Measurements from ENCODE around the gene CX3CL1. TPM values are rescaled to one million over a fixed set of nuclear protein-coding genes. Genes with fewer than 3 reads are reported as not detected.
"Not testable (repeated sequence)": the region's sequence is repeated elsewhere in the genome, so short reads cannot be mapped to it uniquely, and the experiment has no call there.

The CX3CL1 gene
- total RNA-seq, 3 donors from 2014 or later: 0.05 TPM; not detected in 1

GRCh38 chr16:57367116-57367752, 5.1 kb upstream of the CX3CL1 start:
- ATAC-seq (no peak), DNase-seq (no peak)
- Mint-ChIP-seq H3K9me3 (no peaks in the 10 kb centered on the region), H3K4me3 (no peak overlapping the region), H3K36me3 (ENCODE audit: insufficient read depth) (no peaks in the 10 kb centered on the region), H3K4me1 (ENCODE audit: low read depth) (peaks cover 2% of the 10 kb centered on the region), H3K27me3 (ENCODE audit: low read depth) (peaks cover 19% of the 10 kb centered on the region)

- no peak for ATAC-seq
- H3K36me3 Mint-ChIP-seq (ENCODE audit: insufficient read depth): no peaks in the 10 kb centered on the region
- H3K4me3 Mint-ChIP-seq: no peak overlapping the region
- H3K9me3 Mint-ChIP-seq: no peaks in the 10 kb centered on the region
- peaks cover 2% of the 10 kb centered on the region for H3K4me1 Mint-ChIP-seq (ENCODE audit: low read depth)
- peaks cover 16% of the 10 kb centered on the region for H3K27me3 Mint-ChIP-seq (ENCODE audit: low read depth)
- DNase-seq: no peak
Measured at GRCh38 chr16:57371494-57372371, 557 bp upstream of the CX3CL1 start.

- Mint-ChIP-seq H3K9me3 (no peaks in the 10 kb centered on the region), H3K4me1 (ENCODE audit: low read depth) (peaks cover 10% of the 10 kb centered on the region), H3K27me3 (ENCODE audit: low read depth) (peaks cover 12% of the 10 kb centered on the region), H3K4me3 (no peak overlapping the region), H3K36me3 (ENCODE audit: insufficient read depth) (no peaks in the 10 kb centered on the region)
- DNase-seq (no peak), ATAC-seq (no peak)
Measured at GRCh38 chr16:57373117-57373947, 1.0 kb downstream of the CX3CL1 start.

GRCh38 chr16:57374067-57374534, 1.8 kb downstream of the CX3CL1 start:
- Mint-ChIP-seq H3K4me1 (ENCODE audit: low read depth) (peaks cover 10% of the 10 kb centered on the region), H3K9me3 (no peaks in the 10 kb centered on the region), H3K36me3 (ENCODE audit: insufficient read depth) (no peaks in the 10 kb centered on the region), H3K27me3 (ENCODE audit: low read depth) (peaks cover 10% of the 10 kb centered on the region), H3K4me3 (no peak overlapping the region)
- DNase-seq (no peak), ATAC-seq (no peak)

- H3K36me3 Mint-ChIP-seq (ENCODE audit: insufficient read depth); H3K4me1 Mint-ChIP-seq (ENCODE audit: low read depth); H3K4me3 Mint-ChIP-seq; DNase-seq; H3K27me3 Mint-ChIP-seq (ENCODE audit: low read depth); ATAC-seq; H3K9me3 Mint-ChIP-seq: not testable (repeated sequence)
Measured at GRCh38 chr16:57374925-57375465, 2.7 kb downstream of the CX3CL1 start.

GRCh38 chr16:57376313-57376818, 4.1 kb downstream of the CX3CL1 start:
- DNase-seq (no peak), ATAC-seq (no peak)
- no peaks in the 10 kb centered on the region for H3K9me3 Mint-ChIP-seq
- peaks cover 11% of the 10 kb centered on the region for H3K4me1 Mint-ChIP-seq (ENCODE audit: low read depth)
- H3K27me3 Mint-ChIP-seq (ENCODE audit: low read depth): peaks cover 7% of the 10 kb centered on the region
- H3K4me3 Mint-ChIP-seq: no peak overlapping the region
- no peaks in the 10 kb centered on the region for H3K36me3 Mint-ChIP-seq (ENCODE audit: insufficient read depth)

GRCh38 chr16:57377080-57377841, 5.0 kb downstream of the CX3CL1 start:
- Mint-ChIP-seq H3K36me3 (ENCODE audit: insufficient read depth) (no peaks in the 10 kb centered on the region), H3K27me3 (ENCODE audit: low read depth) (peaks cover 7% of the 10 kb centered on the region), H3K4me1 (ENCODE audit: low read depth) (peaks cover 14% of the 10 kb centered on the region), H3K4me3 (no peak overlapping the region), H3K9me3 (no peaks in the 10 kb centered on the region)
- no peak for DNase-seq
- ATAC-seq: peak; percentile 82 to 83

- ATAC-seq (no peak), DNase-seq (no peak)
- no peak overlapping the region for H3K4me3 Mint-ChIP-seq
- no peaks in the 10 kb centered on the region for H3K27me3 Mint-ChIP-seq (ENCODE audit: low read depth)
- peaks cover 14% of the 10 kb centered on the region for H3K4me1 Mint-ChIP-seq (ENCODE audit: low read depth)
- H3K9me3 Mint-ChIP-seq: no peaks in the 10 kb centered on the region
- no peaks in the 10 kb centered on the region for H3K36me3 Mint-ChIP-seq (ENCODE audit: insufficient read depth)
Measured at GRCh38 chr16:57379579-57379978, 7.3 kb downstream of the CX3CL1 start.

GRCh38 chr16:57380671-57381462, 8.6 kb downstream of the CX3CL1 start:
- no peak for DNase-seq

GRCh38 chr16:57381791-57382534, 9.7 kb downstream of the CX3CL1 start:
- no peaks in the 10 kb centered on the region for H3K36me3 Mint-ChIP-seq (ENCODE audit: insufficient read depth)
- H3K27me3 Mint-ChIP-seq (ENCODE audit: low read depth): no peaks in the 10 kb centered on the region
- H3K9me3 Mint-ChIP-seq: no peaks in the 10 kb centered on the region
- no peak for DNase-seq
- no peak for ATAC-seq
- H3K4me1 Mint-ChIP-seq (ENCODE audit: low read depth): peaks cover 14% of the 10 kb centered on the region
- H3K4me3 Mint-ChIP-seq: no peak overlapping the region

More at GRCh38 chr16:57380671-57381462, 8.6 kb downstream of the CX3CL1 start:
- no peak for ATAC-seq
- H3K4me3 Mint-ChIP-seq: no peak overlapping the region
- H3K4me1 Mint-ChIP-seq (ENCODE audit: low read depth): peaks cover 14% of the 10 kb centered on the region
- no peaks in the 10 kb centered on the region for H3K9me3 Mint-ChIP-seq
- H3K27me3 Mint-ChIP-seq (ENCODE audit: low read depth): no peaks in the 10 kb centered on the region
- H3K36me3 Mint-ChIP-seq (ENCODE audit: insufficient read depth): no peaks in the 10 kb centered on the region

GRCh38 chr16:57382535-57383275, 10.4 kb downstream of the CX3CL1 start:
- H3K27me3 Mint-ChIP-seq (ENCODE audit: low read depth): no peaks in the 10 kb centered on the region
- H3K4me1 Mint-ChIP-seq (ENCODE audit: low read depth): peaks cover 9% of the 10 kb centered on the region
- DNase-seq (no peak), ATAC-seq (no peak)
- H3K4me3 Mint-ChIP-seq: no peak overlapping the region
- H3K9me3 Mint-ChIP-seq: no peaks in the 10 kb centered on the region
- H3K36me3 Mint-ChIP-seq (ENCODE audit: insufficient read depth): no peaks in the 10 kb centered on the region
